ENCODE results near the gene MRPS12. TPM values are rescaled to one million over a fixed set of nuclear protein-coding genes. Genes with fewer than 3 reads are reported as not detected.
"Not testable (repeated sequence)": the region's sequence is repeated elsewhere in the genome, so short reads cannot be mapped to it uniquely, and the experiment has no call there.

MRPS12 gene
- total RNA-seq, 1 donor from 2014 or later = 66.0 TPM

DNA sequence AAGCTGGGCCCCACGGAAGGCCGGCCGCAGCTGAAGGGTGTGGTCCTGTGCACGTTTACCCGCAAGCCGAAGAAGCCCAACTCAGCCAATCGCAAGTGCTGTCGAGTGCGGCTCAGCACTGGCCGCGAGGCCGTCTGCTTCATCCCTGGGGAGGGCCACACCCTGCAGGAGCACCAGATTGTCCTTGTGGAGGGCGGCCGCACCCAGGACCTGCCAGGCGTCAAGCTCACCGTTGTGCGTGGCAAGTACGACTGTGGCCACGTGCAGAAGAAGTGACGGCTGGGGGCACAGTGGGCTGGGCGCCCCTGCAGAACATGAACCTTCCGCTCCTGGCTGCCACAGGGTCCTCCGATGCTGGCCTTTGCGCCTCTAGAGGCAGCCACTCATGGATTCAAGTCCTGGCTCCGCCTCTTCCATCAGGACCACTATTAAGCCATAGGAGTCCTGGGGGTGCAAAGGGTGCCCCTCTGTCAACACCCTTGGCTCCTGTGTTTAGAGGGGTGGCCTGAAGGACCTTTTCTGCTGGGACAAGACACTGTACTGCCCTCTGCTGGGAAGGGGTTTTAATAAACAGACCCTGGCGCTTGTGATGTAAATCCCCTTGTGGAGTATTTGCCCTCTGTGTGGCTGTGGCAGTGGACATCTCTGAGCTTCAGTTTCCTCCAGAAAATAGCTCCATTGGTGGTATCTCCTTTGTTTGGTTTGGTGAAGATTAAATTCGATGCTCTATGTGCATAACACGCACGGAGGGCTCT is 1.9 kb downstream of the MRPS12 start:
- intact Hi-C loops (cut with micrococcal nuclease) = loop anchor here (5.0 kb wide), 1 partner anchor 515 kb away; no protein-coding TSS in a partner anchor

- intact Hi-C loops (cut with micrococcal nuclease) = loop anchor here (5.0 kb wide), 1 partner anchor 516 kb away; no protein-coding TSS in a partner anchor
These were observed 2.8 kb downstream of the MRPS12 start for GRCh38 chr19:38933544-38933943.

DNA sequence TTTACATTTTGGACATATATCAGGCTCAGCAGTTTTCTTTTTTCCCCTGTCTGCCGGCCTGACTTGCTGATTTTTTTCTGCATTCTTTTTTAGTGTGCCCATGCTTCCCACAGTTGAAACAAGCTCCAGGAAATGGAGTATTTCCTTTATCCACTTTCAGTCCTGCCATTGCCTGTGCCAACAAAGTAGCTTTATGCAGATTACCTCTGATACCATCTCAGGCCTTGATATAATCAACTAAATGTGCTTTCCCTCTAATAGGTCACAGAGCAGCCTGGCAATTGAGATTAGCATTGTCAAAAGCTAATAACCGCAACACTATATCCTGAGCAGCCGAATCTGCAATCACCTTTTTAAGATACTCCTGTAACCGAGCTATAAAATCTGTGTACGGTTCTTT is 9.2 kb downstream of the MRPS12 start:
- intact Hi-C loops (cut with micrococcal nuclease) = no loop called here

GRCh38 chr19:38941466-38941865 is 10.7 kb downstream of the MRPS12 start:
- intact Hi-C loops (cut with micrococcal nuclease) = not testable (repeated sequence)

GRCh38 chr19:38941979-38942378 is 11.2 kb downstream of the MRPS12 start:
- intact Hi-C loops (cut with micrococcal nuclease) = no loop called here

DNA sequence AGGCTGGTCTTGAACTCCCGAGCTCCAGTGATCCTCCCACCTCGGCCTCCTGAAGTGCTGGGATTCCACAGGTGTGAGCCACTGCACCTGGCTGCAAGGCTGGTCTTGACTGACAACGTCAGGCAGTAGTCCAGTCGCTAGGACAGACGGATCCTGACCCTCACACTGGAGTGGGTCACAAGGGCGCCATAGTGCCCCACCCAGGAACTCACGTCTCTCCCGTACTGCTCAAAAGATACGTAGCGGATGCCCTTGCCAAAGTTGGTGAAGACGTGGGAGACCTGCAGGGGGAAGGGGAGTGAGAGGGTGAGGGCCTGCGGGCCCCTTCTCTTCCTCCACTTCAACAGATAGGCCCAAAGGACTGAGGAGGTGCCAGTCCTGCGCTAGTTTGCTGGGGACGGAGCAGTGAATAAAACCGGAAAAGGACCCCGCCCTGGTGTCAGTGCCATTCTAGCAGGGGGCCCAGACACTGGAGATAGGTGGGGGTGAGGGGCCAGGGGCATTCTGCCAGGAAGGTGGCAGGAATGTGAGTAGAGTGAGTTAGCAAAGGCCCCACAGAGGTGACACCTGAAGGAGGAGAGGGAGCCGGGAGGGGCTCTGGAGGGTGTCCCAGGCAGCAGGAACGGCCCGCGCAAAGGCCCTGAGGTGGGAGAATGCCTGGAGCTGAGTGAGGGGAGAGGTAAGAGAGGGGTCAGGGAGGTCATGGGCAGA is 11.9 kb downstream of the MRPS12 start:
- intact Hi-C loops (cut with micrococcal nuclease) = no loop called here

- intact Hi-C loops (cut with micrococcal nuclease) = no loop called here
These were observed 14.3 kb downstream of the MRPS12 start for GRCh38 chr19:38944981-38945506.

GRCh38 chr19:38945562-38946228 is 15.0 kb downstream of the MRPS12 start:
- intact Hi-C loops (cut with micrococcal nuclease) = no loop called here

DNA sequence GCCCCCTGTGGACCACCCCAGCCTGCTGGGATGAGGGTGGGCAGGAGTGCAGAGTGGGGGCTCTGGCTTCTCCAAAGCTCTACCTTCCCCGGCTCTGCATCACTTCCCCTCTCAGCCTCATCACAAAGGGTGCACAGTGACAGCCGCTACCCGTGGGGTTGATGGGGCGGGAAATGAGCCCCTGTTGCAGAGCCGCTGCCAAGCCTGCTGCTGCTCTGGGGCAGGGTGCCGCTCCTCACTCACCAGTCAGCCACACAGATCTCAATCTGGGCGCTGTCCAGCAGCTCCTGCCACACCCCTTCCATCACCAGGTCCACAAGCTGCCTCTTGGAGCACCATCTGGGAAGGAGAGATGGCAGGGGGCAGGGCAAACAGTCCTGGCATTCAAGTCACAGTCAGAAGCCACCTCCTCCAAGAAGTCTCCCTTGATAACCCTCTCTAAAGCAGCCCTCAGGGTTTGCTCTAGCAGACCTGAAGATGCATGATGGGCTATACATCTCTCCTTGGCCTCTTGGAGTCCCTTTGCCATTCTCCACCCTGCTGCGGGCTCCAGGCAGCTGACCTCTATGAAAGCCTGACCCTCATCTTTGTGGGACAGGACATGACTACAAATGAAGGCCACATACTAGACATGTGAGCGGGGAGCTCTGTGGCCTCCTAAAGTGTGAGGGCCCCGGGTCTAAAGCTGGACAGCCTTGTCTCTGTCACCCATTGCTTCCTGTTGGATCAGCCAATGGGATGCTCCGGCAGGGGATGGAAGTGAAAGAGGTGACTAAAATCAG is 15.7 kb downstream of the MRPS12 start:
- intact Hi-C loops (cut with micrococcal nuclease) = no loop called here

- intact Hi-C loops (cut with micrococcal nuclease) = loop anchor here (5.0 kb wide), 1 partner anchor 217 kb away; no protein-coding TSS in a partner anchor
These were observed 19.0 kb downstream of the MRPS12 start for GRCh38 chr19:38949580-38950367.

DNA sequence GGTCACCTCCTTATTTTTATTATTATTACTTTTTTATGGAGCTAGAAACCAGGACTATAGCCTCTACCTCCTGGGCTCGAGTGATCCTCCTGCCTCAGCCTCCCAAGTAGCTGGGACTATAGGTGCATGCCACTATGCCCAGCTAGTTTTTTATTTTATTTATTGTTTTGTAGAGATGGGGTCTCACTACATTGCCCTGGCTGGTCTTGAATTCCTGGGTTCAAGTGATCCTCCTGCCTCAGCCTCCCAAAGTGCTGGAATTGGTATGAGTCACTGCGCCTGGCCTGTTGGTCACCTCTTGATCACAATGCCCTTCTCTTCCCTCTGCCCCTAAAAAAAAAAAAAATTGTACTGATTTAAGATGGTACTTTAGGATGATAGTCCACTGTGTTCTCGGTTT is 20.4 kb downstream of the MRPS12 start:
- intact Hi-C loops (cut with micrococcal nuclease) = loop anchor here (5.0 kb wide), 1 partner anchor 219 kb away; no protein-coding TSS in a partner anchor

GRCh38 chr19:38952395-38953165 is 21.8 kb downstream of the MRPS12 start:
- intact Hi-C loops (cut with micrococcal nuclease) = loop anchor here (1.0 to 5.0 kb wide), 6 partner anchors 22 to 549 kb away; partner anchors contain the start of genes FAM98C, MRPS12 and SARS2

DNA sequence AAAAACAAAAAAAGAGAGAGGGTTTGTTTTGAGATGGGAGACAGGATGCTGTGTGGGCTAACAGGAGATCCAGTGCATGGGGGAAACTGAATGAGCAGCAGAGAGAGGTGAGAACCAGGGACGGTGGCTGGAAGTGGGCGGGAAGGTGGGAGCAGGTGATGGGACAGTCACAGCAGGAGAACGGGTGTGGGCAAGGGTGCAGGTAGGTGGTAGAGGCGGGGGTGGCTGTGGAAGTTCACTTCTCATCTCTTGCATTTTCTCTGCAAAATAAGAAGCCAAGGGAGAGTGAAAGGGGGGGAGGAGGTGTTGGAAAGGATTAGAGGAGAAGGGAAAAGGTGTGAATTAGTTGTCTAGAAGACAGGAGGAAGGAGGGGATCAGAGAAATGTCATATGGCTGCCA is 22.9 kb downstream of the MRPS12 start:
- intact Hi-C loops (cut with micrococcal nuclease) = loop anchor here (5.0 kb wide), 1 partner anchor 221 kb away; no protein-coding TSS in a partner anchor

- intact Hi-C loops (cut with micrococcal nuclease) = no loop called here
These were observed 25.5 kb downstream of the MRPS12 start for GRCh38 chr19:38956264-38956663.

GRCh38 chr19:38958301-38958700 is 27.6 kb downstream of the MRPS12 start:
- intact Hi-C loops (cut with micrococcal nuclease) = no loop called here

DNA sequence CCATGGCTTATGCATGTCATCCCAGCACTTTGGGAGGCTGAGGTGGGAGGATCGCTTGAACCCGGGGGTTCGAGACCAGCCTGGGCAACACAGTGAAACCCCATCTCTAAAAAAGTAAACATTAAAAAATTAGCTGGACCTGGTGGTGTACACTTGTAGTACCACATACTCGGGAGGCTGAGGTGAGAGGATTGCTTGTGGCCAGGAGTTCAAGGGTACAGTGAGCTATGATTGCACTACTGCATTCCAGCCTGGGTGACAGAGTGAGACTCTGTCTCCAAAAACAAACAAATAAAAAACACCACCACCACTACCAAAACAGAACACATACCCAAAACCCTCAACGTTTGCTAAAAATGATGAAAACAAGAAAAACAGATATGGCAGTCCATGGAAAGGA is 28.9 kb downstream of the MRPS12 start:
- intact Hi-C loops (cut with micrococcal nuclease) = no loop called here

- intact Hi-C loops (cut with micrococcal nuclease) = no loop called here
These were observed 34.0 kb downstream of the MRPS12 start for GRCh38 chr19:38964738-38965137.

GRCh38 chr19:38966149-38966548 is 35.4 kb downstream of the MRPS12 start:
- intact Hi-C loops (cut with micrococcal nuclease) = not testable (repeated sequence)

Measured in T-helper 1 cell treated with Interleukin-12 subunit alpha and Interleukin-12 subunit beta and Interleukin-4 antibody, amounts not matched to agents 30 ng/mL and 1 ng/mL, for 36 hours (primary cell).